HG02642 (cell line): ENCODE results near the gene PLA2G2D.

Experiments used
- ATAC-seq: cut with Tn5 transposase; IDR thresholded peaks from one replicate; pipeline ENCODE4 v1.9.1; 2021; ENCODE audit warnings: mild to moderate bottlenecking; ENCODE audit not compliant: unreplicated experiment, poor library complexity

PLA2G2D gene

DNA sequence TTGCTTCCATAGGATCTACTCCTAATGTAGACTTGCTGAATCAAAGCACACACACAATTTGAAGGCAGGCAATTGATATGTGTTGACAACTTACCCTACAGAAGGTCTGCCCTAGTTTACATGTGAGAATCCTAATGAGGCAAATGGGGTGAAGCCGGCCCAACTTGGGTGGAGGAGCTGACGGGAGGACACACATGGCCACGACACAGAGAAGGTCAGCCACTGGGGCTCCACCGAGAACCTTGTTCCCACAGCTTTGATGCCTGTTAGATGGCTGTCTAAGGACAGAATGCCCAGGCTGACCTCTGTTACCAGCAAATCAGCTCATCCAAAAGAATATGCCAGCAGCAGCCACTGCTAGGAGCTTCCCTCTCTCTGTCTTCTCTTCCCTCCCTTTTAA is 1.5 kb upstream of the PLA2G2D start:
- no peak for ATAC-seq

- ATAC-seq, result no peak
Measured at GRCh38 chr1:20117236-20117635, 2.1 kb downstream of the PLA2G2D start.

DNA sequence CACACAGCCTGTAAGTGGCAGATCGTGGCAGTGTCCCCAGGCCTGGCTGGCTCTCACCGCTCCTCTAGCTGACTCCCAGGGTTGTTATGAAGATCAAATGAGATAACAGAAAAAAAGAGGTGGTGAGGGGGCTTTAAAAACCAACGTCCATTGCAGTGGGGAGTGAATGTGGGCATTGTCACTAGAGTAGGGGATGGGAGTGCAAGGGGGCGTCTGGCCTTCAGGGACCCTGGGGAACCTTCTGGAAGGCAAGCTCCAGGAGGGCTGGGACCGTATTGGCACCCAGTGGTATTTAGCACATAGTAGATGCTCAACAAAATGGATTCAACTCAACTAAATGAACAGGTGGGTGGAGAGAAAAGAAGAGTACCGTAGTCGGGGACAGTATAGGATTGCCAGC is 3.4 kb downstream of the PLA2G2D start:
- ATAC-seq, result no peak

DNA sequence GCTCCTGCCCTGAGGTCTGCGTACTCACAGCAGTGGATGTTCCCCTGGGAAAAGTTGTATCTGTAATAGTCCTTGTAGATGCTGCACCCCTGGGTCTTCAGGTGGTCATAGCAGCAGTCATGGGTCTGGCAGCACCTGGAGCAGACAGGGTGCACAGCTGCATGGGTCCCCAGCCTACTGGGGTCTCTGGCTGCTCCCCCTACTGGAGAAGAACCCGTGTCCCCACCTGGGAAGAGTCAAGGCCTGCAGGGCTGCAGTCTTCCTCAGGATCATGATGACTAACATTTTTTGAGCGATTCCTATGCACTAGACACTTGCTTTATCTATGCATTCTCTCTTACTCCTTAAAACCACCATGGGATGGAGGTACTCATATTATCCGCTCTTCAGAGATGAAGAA is 3.9 kb downstream of the PLA2G2D start:
- no peak for ATAC-seq

- no peak for ATAC-seq
Measured at GRCh38 chr1:20114021-20114648, 5.2 kb downstream of the PLA2G2D start.

- no peak for ATAC-seq
Measured at GRCh38 chr1:20112279-20113000, 6.9 kb downstream of the PLA2G2D start.

DNA sequence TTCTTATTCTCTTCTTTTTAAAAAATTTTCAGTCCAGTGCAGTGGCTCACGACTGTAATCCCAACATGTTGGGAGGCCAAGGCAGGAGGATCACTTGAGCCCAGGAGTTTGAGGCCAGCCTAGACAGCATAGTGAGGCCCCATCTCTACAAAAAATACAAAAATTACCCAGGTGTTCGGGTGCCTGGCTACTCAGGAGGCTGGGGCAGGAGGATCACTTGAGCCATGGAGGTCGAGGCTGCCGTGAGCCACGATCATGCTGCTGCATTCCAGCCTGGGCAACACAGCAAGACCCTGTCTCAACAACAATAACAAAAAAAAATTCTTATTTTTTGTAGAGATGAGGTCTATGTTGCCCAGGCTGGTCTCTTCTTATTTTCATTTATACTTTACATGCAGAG is 7.9 kb downstream of the PLA2G2D start:
- no peak for ATAC-seq

GRCh38 chr1:20110679-20111078 is 8.7 kb downstream of the PLA2G2D start:
- ATAC-seq, result no peak

DNA sequence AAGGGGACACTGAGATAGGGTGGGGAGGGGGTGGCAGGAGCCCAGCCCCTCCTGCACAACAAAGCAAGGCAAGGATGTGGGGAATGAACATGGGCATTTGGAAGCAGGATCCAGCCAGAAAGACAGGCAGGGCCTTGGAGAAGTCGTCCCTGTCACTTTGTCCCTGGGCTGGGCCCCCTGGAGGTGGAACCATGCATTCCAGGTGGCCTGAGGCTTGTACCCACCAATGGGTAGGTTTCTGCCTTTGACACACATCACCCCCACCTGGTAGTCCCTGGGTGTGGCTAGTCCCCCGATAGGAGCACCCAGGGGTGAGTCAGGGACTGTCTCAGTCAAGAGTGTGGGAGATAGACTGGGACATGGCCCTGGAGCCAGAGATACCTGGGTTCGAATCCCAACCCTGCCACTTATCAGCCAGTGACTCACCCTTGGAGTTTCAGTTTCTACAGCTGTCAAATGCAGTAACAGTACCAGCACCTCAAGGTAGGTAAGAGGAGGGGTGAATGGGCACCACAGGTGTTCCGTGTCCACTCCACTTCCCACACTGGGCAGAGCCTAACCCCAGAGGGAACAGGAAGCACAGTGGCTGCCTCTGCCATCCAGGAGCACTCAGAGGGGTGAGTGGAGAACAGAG is 10.0 kb downstream of the PLA2G2D start:
- no peak for ATAC-seq

GRCh38 chr1:20108366-20109123 is 10.8 kb downstream of the PLA2G2D start:
- ATAC-seq, result no peak

- no peak for ATAC-seq
Measured at GRCh38 chr1:20107796-20108195, 11.5 kb downstream of the PLA2G2D start.

GRCh38 chr1:20107351-20107750 is 12.0 kb downstream of the PLA2G2D start:
- no peak for ATAC-seq

DNA sequence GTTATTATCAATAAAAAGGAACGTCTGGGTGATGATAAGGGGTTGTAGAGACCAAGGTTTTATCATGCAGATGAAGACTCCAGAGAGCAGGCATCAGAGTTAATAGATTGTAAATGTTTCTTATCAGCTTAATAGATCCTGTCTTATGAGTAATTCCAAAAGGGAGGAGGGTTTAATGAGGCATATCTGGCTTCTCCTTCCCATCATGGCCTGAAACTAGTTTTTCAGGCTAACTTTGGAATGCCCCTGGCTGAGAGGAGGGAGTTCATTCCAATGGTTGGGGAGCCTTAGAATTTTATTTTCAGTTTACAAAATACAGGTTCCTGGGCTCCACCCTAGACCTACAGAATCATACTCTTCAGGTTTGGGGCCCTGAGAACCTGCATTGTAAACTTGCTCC is 13.5 kb downstream of the PLA2G2D start:
- no peak for ATAC-seq

- no peak for ATAC-seq
Measured at GRCh38 chr1:20102875-20103274, 16.5 kb downstream of the PLA2G2D start.

GRCh38 chr1:20100632-20101355 is 18.5 kb downstream of the PLA2G2D start:
- no peak for ATAC-seq

DNA sequence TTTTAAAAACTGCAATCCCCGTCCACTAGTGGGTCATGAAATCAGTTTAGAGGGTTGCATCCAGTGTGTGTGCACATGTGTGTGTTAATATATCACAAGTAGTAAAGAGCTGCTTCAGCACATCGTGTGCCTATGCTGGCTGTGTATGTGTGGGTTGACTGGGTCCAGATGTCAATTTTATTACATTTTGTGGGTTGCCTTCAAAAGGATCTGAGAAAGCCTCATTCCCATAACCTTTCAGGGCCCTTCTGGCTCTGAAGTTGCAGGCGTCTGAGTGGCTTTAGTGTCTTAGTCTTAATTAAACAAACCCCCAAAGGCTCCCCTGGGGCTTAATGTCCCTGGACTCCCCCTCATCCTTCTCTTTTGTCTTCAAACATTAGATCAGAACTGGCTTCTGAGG is 19.8 kb downstream of the PLA2G2D start:
- ATAC-seq, result no peak

DNA sequence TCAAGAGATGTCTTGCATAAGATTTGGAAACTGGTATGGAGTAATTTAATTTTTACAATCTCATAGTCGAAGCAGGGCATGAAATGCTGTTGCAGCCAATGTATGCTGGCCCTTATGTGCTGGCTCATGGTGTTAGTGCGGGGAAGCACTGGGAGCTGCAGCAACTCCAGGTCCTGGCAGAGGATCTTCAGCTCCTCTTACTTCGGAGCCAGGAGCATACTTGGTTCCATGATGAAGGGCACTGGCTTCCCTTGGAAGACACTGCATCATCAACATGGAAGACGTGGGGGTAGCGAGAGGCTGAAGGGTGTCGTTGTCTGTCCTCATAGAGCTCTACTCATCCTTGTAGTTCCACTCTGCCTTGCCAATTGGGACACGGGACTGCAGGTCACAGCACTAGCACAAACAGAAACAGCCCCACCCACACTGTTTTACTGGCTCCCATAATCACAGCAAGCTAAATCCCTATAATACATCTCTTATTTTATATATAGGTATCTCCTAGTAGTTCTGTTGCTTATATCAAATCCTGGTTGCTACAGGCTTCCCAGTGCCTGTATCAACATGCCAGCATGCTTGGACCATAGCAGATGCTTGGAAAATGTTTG is 22.4 kb downstream of the PLA2G2D start:
- no peak for ATAC-seq

DNA sequence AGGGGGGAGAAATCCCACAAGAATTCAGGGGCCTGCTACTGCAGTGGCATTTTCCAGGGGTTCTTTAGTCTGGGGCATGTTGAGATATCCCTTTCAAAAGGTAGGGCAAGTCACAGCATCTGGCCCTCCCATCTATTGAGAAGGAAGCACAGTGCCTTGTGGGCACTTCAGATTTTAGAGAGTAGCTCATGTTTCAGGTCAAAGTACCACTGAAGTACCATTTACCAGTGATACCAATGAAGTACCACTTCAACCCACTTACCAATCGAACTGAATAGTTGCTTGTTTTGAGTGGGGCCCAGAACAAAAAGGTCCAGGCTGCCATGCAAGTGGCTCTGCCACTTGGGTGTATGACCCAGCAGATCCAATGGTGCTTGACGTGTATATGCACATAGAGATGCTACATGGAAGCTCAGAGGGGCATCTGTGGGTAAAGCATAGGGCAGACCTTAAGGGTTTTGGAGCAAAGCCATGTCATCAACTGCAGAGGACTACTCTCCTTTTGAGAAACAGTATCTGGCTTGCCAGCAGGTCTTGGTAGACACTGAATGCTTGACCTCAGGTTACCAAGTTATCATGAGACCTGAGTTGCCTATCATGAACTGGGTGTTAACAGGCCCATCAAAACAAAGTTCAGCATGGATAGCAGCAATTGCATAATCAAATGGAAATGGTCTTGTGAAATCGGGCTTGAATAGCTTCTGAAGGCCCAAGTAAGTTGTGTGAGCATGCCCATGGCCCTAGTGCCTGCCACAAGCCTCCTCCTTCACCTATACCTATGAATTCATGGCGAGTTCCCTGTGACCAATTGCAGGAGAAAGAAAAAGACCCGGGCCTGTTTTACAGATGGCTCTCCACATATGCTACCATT is 23.5 kb downstream of the PLA2G2D start:
- no peak for ATAC-seq

GRCh38 chr1:20093940-20094391 is 25.4 kb downstream of the PLA2G2D start:
- ATAC-seq, result no peak
